ENCODE measurements around the gene TENM3.
"Not testable (repeated sequence)": the region's sequence is repeated elsewhere in the genome, so short reads cannot be mapped to it uniquely, and the experiment has no call there.

The TENM3 gene

GRCh38 chr4:182231080-182231479 lies 12.1 kb upstream of the TENM3 start:
- Histone ChIP-seq H3K4me3 (ENCODE audit: low read depth, low read length) (no peak overlapping the region), H3K9ac (ENCODE audit: low read depth, low read length) (no peak overlapping the region), H3K27me3 (ENCODE audit: control insufficient read depth, insufficient read depth, low read length) (no peaks in the 10 kb centered on the region), H3K4me1 (ENCODE audit: control insufficient read depth, insufficient read depth, low read length) (no peaks in the 10 kb centered on the region), H3K9me3 (ENCODE audit: control insufficient read depth, insufficient read depth, low read length) (no peaks in the 10 kb centered on the region), H3K36me3 (ENCODE audit: control insufficient read depth, insufficient read depth, low read length) (no peaks in the 10 kb centered on the region)

GRCh38 chr4:182231496-182231895 lies 11.7 kb upstream of the TENM3 start:
- H3K4me3 ChIP-seq (ENCODE audit: low read depth, low read length) = no peak overlapping the region
- H3K4me1 ChIP-seq (ENCODE audit: control insufficient read depth, insufficient read depth, low read length) = no peaks in the 10 kb centered on the region
- no peak overlapping the region for H3K9ac ChIP-seq (ENCODE audit: low read depth, low read length)
- no peaks in the 10 kb centered on the region for H3K9me3 ChIP-seq (ENCODE audit: control insufficient read depth, insufficient read depth, low read length)
- no peaks in the 10 kb centered on the region for H3K27me3 ChIP-seq (ENCODE audit: control insufficient read depth, insufficient read depth, low read length)
- no peaks in the 10 kb centered on the region for H3K36me3 ChIP-seq (ENCODE audit: control insufficient read depth, insufficient read depth, low read length)

GRCh38 chr4:182233310-182234090 lies 9.7 kb upstream of the TENM3 start:
- Histone ChIP-seq H3K4me3 (ENCODE audit: low read depth, low read length) (no peak overlapping the region), H3K9ac (ENCODE audit: low read depth, low read length) (no peak overlapping the region), H3K9me3 (ENCODE audit: control insufficient read depth, insufficient read depth, low read length) (no peaks in the 10 kb centered on the region), H3K36me3 (ENCODE audit: control insufficient read depth, insufficient read depth, low read length) (no peaks in the 10 kb centered on the region), H3K4me1 (ENCODE audit: control insufficient read depth, insufficient read depth, low read length) (peaks cover 6% of the 10 kb centered on the region), H3K27me3 (ENCODE audit: control insufficient read depth, insufficient read depth, low read length) (no peaks in the 10 kb centered on the region)

- peaks cover 9% of the 10 kb centered on the region for H3K4me1 ChIP-seq (ENCODE audit: control insufficient read depth, insufficient read depth, low read length)
- H3K36me3 ChIP-seq (ENCODE audit: control insufficient read depth, insufficient read depth, low read length) = no peaks in the 10 kb centered on the region
- no peak overlapping the region for H3K4me3 ChIP-seq (ENCODE audit: low read depth, low read length)
- H3K9me3 ChIP-seq (ENCODE audit: control insufficient read depth, insufficient read depth, low read length) = no peaks in the 10 kb centered on the region
- H3K9ac ChIP-seq (ENCODE audit: low read depth, low read length) = no peak overlapping the region
- no peaks in the 10 kb centered on the region for H3K27me3 ChIP-seq (ENCODE audit: control insufficient read depth, insufficient read depth, low read length)
Measured at GRCh38 chr4:182235021-182235795, 8.0 kb upstream of the TENM3 start.

- no peak overlapping the region for H3K4me3 ChIP-seq (ENCODE audit: low read depth, low read length)
- H3K27me3 ChIP-seq (ENCODE audit: control insufficient read depth, insufficient read depth, low read length) = no peaks in the 10 kb centered on the region
- no peaks in the 10 kb centered on the region for H3K36me3 ChIP-seq (ENCODE audit: control insufficient read depth, insufficient read depth, low read length)
- H3K9ac ChIP-seq (ENCODE audit: low read depth, low read length) = no peak overlapping the region
- H3K9me3 ChIP-seq (ENCODE audit: control insufficient read depth, insufficient read depth, low read length) = no peaks in the 10 kb centered on the region
- peaks cover 10% of the 10 kb centered on the region for H3K4me1 ChIP-seq (ENCODE audit: control insufficient read depth, insufficient read depth, low read length)
Measured at GRCh38 chr4:182236186-182236585, 7.0 kb upstream of the TENM3 start.

GRCh38 chr4:182237010-182237409 lies 6.2 kb upstream of the TENM3 start:
- not testable (repeated sequence) for H3K4me3 ChIP-seq (ENCODE audit: low read depth, low read length); H3K9me3 ChIP-seq (ENCODE audit: control insufficient read depth, insufficient read depth, low read length); H3K36me3 ChIP-seq (ENCODE audit: control insufficient read depth, insufficient read depth, low read length); H3K27me3 ChIP-seq (ENCODE audit: control insufficient read depth, insufficient read depth, low read length); H3K9ac ChIP-seq (ENCODE audit: low read depth, low read length)
- H3K4me1 ChIP-seq (ENCODE audit: control insufficient read depth, insufficient read depth, low read length) = peaks cover 10% of the 10 kb centered on the region

GRCh38 chr4:182238355-182238931 lies 4.8 kb upstream of the TENM3 start:
- Histone ChIP-seq H3K27me3 (ENCODE audit: control insufficient read depth, insufficient read depth, low read length) (no peaks in the 10 kb centered on the region), H3K36me3 (ENCODE audit: control insufficient read depth, insufficient read depth, low read length) (no peaks in the 10 kb centered on the region), H3K9ac (ENCODE audit: low read depth, low read length) (no peak overlapping the region), H3K4me1 (ENCODE audit: control insufficient read depth, insufficient read depth, low read length) (peaks cover 10% of the 10 kb centered on the region), H3K9me3 (ENCODE audit: control insufficient read depth, insufficient read depth, low read length) (no peaks in the 10 kb centered on the region), H3K4me3 (ENCODE audit: low read depth, low read length) (no peak overlapping the region)

- peaks cover 13% of the 10 kb centered on the region for H3K4me1 ChIP-seq (ENCODE audit: control insufficient read depth, insufficient read depth, low read length)
- no peak overlapping the region for H3K9ac ChIP-seq (ENCODE audit: low read depth, low read length)
- no peak overlapping the region for H3K4me3 ChIP-seq (ENCODE audit: low read depth, low read length)
- no peaks in the 10 kb centered on the region for H3K36me3 ChIP-seq (ENCODE audit: control insufficient read depth, insufficient read depth, low read length)
- H3K27me3 ChIP-seq (ENCODE audit: control insufficient read depth, insufficient read depth, low read length) = no peaks in the 10 kb centered on the region
- H3K9me3 ChIP-seq (ENCODE audit: control insufficient read depth, insufficient read depth, low read length) = no peaks in the 10 kb centered on the region
Measured at GRCh38 chr4:182240161-182241130, 2.8 kb upstream of the TENM3 start.

GRCh38 chr4:182242260-182242659 lies 942 bp upstream of the TENM3 start:
- H3K4me1 ChIP-seq (ENCODE audit: control insufficient read depth, insufficient read depth, low read length) = peaks cover 15% of the 10 kb centered on the region
- not testable (repeated sequence) for H3K9ac ChIP-seq (ENCODE audit: low read depth, low read length); H3K27me3 ChIP-seq (ENCODE audit: control insufficient read depth, insufficient read depth, low read length); H3K4me3 ChIP-seq (ENCODE audit: low read depth, low read length); H3K36me3 ChIP-seq (ENCODE audit: control insufficient read depth, insufficient read depth, low read length); H3K9me3 ChIP-seq (ENCODE audit: control insufficient read depth, insufficient read depth, low read length)

GRCh38 chr4:182242787-182243186 lies 415 bp upstream of the TENM3 start:
- Histone ChIP-seq H3K9me3 (ENCODE audit: control insufficient read depth, insufficient read depth, low read length) (no peaks in the 10 kb centered on the region), H3K27me3 (ENCODE audit: control insufficient read depth, insufficient read depth, low read length) (no peaks in the 10 kb centered on the region), H3K36me3 (ENCODE audit: control insufficient read depth, insufficient read depth, low read length) (no peaks in the 10 kb centered on the region), H3K4me1 (ENCODE audit: control insufficient read depth, insufficient read depth, low read length) (peaks cover 15% of the 10 kb centered on the region), H3K4me3 (ENCODE audit: low read depth, low read length) (no peak overlapping the region), H3K9ac (ENCODE audit: low read depth, low read length) (no peak overlapping the region)

- Histone ChIP-seq H3K9me3 (ENCODE audit: control insufficient read depth, insufficient read depth, low read length) (no peaks in the 10 kb centered on the region), H3K27me3 (ENCODE audit: control insufficient read depth, insufficient read depth, low read length) (no peaks in the 10 kb centered on the region), H3K4me3 (ENCODE audit: low read depth, low read length) (no peak overlapping the region), H3K36me3 (ENCODE audit: control insufficient read depth, insufficient read depth, low read length) (no peaks in the 10 kb centered on the region), H3K9ac (ENCODE audit: low read depth, low read length) (no peak overlapping the region), H3K4me1 (ENCODE audit: control insufficient read depth, insufficient read depth, low read length) (peaks cover 8% of the 10 kb centered on the region)
Measured at GRCh38 chr4:182245041-182245440, 1.8 kb downstream of the TENM3 start.
